ENCODE measurements around the gene PNPLA8.

- no peak for TF ChIP-seq CTCF (IDR thresholded peaks at IDR 0.05)
- TF ChIP-seq EP300 (IDR thresholded peaks at IDR 0.05; ENCODE audit: low read depth) = no peak
- no peak for TF ChIP-seq POLR2A (IDR thresholded peaks at IDR 0.05)
Measured at GRCh38 chr7:108449521-108449920, 76.4 kb downstream of the PNPLA8 start.

Measured in transverse colon (tissue), 3 donors.